HEK293T (cell line): ENCODE results near the gene ATP2B2.

Source experiments
- CTCF ChIA-PET: fragments of 350-600 bp; formaldehyde crosslinking; extraction: SDS; loops from one replicate; lab custom pipeline; 2021; ENCODE audit warnings: antibody characterized with exemption, inconsistent platforms; lab: Yijun Ruan, JAX
- POLR2A ChIA-PET: fragments of 350-600 bp; formaldehyde crosslinking; extraction: SDS; loops from one replicate; lab custom pipeline; 2020; ENCODE audit warnings: antibody characterized with exemption, inconsistent platforms; lab: Yijun Ruan, JAX
- DNase-seq: peaks from one replicate; pipeline ENCODE4 v3.0.0; 2012; ENCODE audit warnings: mixed read lengths; ENCODE audit errors: extremely low spot score
- ARNT ChIP-seq: fragments of 450-650 bp; IDR thresholded peaks from 2 replicates; pipeline ENCODE4 v1.6.1; 2017; ENCODE audit warnings: mild to moderate bottlenecking
- BHLHE40 ChIP-seq: fragments of 450-650 bp; IDR thresholded peaks from 2 replicates; pipeline ENCODE4 v1.6.1; 2016; ENCODE audit warnings: mild to moderate bottlenecking, moderate library complexity, borderline replicate concordance
- CTBP1 ChIP-seq: fragments of 450-650 bp; IDR thresholded peaks from 2 replicates; pipeline ENCODE4 v1.6.1; 2016; ENCODE audit warnings: borderline replicate concordance
- ELF4 ChIP-seq: fragments of 450-650 bp; IDR thresholded peaks from 2 replicates; pipeline ENCODE4 v1.6.1; 2017; ENCODE audit warnings: antibody characterized with exemption
- FOXA1 ChIP-seq: fragments of 450-650 bp; IDR thresholded peaks from 2 replicates; pipeline ENCODE4 v1.6.1; 2016; ENCODE audit warnings: mild to moderate bottlenecking
- FOXK2 ChIP-seq: fragments of 450-650 bp; IDR thresholded peaks from 2 replicates; pipeline ENCODE4 v1.6.1; 2016; ENCODE audit warnings: mild to moderate bottlenecking
- FOXM1 ChIP-seq: fragments of 450-650 bp; IDR thresholded peaks from 2 replicates; pipeline ENCODE4 v1.6.1; 2017; ENCODE audit warnings: mild to moderate bottlenecking, borderline replicate concordance
- HDGF ChIP-seq: fragments of 450-650 bp; IDR thresholded peaks from 2 replicates; pipeline ENCODE4 v1.6.1; 2017; ENCODE audit warnings: antibody characterized with exemption, borderline replicate concordance
- L3MBTL2 ChIP-seq: fragments of 450-650 bp; conservative IDR thresholded peaks from 2 replicates; pipeline ENCODE4 v1.6.1; 2016; ENCODE audit warnings: mild to moderate bottlenecking
- LEF1 ChIP-seq: fragments of 450-650 bp; IDR thresholded peaks from 2 replicates; pipeline ENCODE4 v1.6.1; 2017; ENCODE audit warnings: mild to moderate bottlenecking, borderline replicate concordance
- NFRKB ChIP-seq: fragments of 450-650 bp; IDR thresholded peaks from 2 replicates; pipeline ENCODE4 v1.6.1; 2016; ENCODE audit warnings: mild to moderate bottlenecking, moderate library complexity
- PKNOX1 ChIP-seq: fragments of 450-650 bp; IDR thresholded peaks from 2 replicates; pipeline ENCODE4 v1.6.1; 2016
- SP1 ChIP-seq: fragments of 450-650 bp; IDR thresholded peaks from 2 replicates; pipeline ENCODE4 v1.6.1; 2017
- SUZ12 ChIP-seq: fragments of 450-650 bp; IDR thresholded peaks from 2 replicates; pipeline ENCODE4 v1.6.1; 2016; ENCODE audit warnings: mild to moderate bottlenecking
- TARDBP ChIP-seq: fragments of 450-650 bp; IDR thresholded peaks from 2 replicates; pipeline ENCODE4 v1.6.1; 2016
- ZNF384 ChIP-seq: fragments of 450-650 bp; IDR thresholded peaks from 2 replicates; pipeline ENCODE4 v1.6.1; 2016

The ATP2B2 gene

DNA sequence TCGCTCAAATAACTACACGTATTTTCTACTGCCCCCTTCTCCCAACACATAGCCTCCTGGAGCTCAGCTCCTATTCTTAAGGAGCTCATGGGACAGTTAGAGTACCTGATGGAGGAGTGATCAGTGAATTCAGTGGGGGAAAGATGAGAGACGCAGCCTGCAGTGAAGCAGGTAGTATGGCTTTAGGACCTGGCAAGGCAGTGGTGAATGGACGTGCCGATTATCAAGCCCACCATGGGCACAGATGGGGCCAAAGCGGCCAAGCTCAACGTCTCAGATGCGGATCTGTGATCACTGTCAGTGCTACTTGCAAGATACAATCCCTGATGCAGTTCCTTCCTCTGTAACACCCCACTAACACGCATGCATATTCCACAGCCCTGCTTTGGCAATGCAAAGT, 45.8 kb upstream of the ATP2B2 start:
- no peak for TF ChIP-seq TARDBP
- TF ChIP-seq LEF1, result no peak
- no peak for TF ChIP-seq SUZ12
- no peak for TF ChIP-seq HDGF
- TF ChIP-seq SP1, result no peak
- TF ChIP-seq CTBP1, result no peak
- TF ChIP-seq BHLHE40, result no peak
- TF ChIP-seq L3MBTL2, result no peak
- TF ChIP-seq FOXA1, result no peak
- no peak for TF ChIP-seq ELF4
- TF ChIP-seq NFRKB, result no peak
- no peak for TF ChIP-seq ZNF384
- no peak for TF ChIP-seq FOXK2
- TF ChIP-seq PKNOX1, result no peak
- no peak for TF ChIP-seq ARNT
- TF ChIP-seq FOXM1, result no peak
- CTCF ChIA-PET, result interaction anchor here (0.6 kb wide), 2 partner anchors 47 to 87 kb away, joined by 3 read pairs; no protein-coding TSS in a partner anchor
- no peak for DNase-seq
- POLR2A ChIA-PET, result no interaction called here

- no peak for DNase-seq
- TF ChIP-seq PKNOX1, result no peak
- no peak for TF ChIP-seq NFRKB
- no peak for TF ChIP-seq SP1
- TF ChIP-seq ARNT, result no peak
- no peak for TF ChIP-seq LEF1
- TF ChIP-seq SUZ12, result no peak
- no peak for TF ChIP-seq FOXM1
- CTCF ChIA-PET, result interaction anchor here (0.6 kb wide), 1 partner anchor 47 kb away, joined by 3 read pairs; no protein-coding TSS in a partner anchor
- POLR2A ChIA-PET, result no interaction called here
Measured at GRCh38 chr3:10550705-10551104, 45.3 kb upstream of the ATP2B2 start.

DNA sequence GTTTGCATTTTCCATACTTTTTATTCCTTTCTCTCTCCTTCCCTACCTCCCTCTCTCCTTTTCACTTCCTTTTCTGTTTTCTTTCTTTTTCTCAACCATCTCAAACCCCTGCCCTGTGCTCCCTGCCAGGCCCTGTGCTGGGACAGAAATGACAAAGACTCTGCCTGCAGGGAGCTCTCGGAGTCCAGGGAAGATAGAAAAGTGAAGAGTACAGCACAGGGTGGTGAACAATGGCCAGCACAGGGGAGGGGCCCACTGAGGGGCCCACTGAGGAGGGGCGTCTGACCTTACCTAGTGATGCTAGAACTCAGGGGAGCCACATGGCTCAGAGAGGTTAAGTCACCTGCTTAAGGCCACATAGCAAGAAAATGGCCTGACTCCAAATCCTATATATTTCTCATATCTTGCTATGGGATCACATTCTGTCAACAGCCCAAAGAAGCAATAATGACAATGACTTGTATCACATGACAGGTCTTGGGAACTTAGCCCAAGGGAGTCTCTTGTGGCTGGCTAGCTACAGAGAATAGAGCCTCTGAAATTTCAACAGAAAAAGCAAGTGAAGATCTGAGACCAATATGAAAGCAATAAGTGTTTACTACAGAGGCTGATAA, 44.3 kb upstream of the ATP2B2 start:
- ChIA-PET POLR2A (no interaction called here), CTCF (no interaction called here)
- TF ChIP-seq FOXA1, result no peak
- TF ChIP-seq CTBP1, result no peak
- TF ChIP-seq BHLHE40, result no peak
- no peak for TF ChIP-seq LEF1
- DNase-seq, result no peak

DNA sequence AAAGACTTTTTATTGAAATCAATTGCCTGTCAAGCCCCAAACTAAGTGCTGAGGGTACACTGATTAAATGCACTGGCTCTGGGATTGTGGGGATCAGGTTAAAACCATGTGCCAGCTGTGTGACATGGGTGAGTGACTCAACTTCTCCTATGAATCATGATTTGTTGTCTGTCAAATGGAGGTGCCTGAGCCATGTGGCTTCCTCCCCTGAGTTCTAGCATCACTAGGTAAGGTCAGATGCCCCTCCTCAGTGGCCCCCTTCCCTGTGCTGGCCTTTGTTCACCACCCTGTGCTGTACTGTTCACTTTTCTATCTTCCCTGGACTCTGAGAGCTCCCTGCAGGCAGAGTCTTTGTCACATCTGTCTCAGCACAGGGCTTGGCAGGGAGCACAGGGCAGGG, 43.6 kb upstream of the ATP2B2 start:
- ChIA-PET CTCF (no interaction called here), POLR2A (no interaction called here)
- no peak for DNase-seq
- TF ChIP-seq LEF1, result no peak
- TF ChIP-seq PKNOX1, result no peak
- TF ChIP-seq SUZ12, result no peak
- TF ChIP-seq ARNT, result no peak
- TF ChIP-seq BHLHE40, result no peak
- TF ChIP-seq ELF4, result no peak
- no peak for TF ChIP-seq TARDBP
- no peak for TF ChIP-seq HDGF
- TF ChIP-seq L3MBTL2, result no peak
- TF ChIP-seq FOXK2, result no peak
- no peak for TF ChIP-seq FOXM1
- TF ChIP-seq CTBP1, result no peak

DNA sequence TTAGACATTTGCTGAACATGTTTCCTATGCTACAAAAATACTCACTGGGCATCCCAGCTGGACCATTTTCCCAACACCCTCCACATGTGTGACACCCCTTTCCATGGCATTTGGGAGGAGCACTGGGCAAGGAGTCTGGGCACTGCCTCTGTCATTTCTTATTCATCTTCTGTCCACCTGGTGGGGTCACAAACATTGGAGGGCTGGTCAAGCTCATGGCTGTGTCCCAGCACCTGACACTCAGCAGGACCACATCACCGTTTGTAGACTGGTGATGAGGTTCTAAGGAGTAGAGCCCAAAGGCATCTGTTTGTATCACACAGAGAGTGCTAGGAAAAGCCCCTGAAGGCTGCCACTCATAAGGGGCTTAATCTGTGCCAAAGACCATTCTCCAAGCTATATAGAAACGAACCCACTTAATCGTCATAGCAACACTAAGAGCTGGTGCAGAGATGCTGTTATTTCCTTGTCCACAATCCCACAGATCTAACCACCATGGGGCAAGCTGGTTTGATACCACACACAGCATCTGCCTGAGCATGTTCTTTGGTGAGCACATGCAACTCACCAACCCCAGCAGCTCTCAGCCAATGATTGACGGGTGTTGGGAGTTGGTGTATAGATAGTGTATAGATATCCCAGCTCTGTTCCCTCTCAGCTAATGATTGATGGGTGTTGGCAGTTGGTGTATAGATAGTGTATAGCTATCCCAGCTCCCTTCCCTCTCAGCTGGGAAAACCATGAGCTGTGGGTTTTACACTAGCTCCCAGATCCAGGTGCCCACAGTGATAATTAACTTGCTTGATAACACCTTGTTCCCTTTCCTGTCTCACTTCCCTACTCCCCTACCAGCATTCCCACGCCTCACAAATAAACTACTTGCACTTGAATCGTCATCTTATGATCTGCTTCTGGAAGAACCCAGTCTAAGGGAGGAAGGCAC, 42.7 kb upstream of the ATP2B2 start:
- POLR2A ChIA-PET, result no interaction called here
- DNase-seq, result no peak
- no peak for TF ChIP-seq FOXK2
- TF ChIP-seq PKNOX1, result no peak
- no peak for TF ChIP-seq FOXA1
- no peak for TF ChIP-seq TARDBP
- no peak for TF ChIP-seq NFRKB
- no peak for TF ChIP-seq ZNF384
- TF ChIP-seq SUZ12, result no peak
- no peak for TF ChIP-seq SP1
- TF ChIP-seq BHLHE40, result no peak
- TF ChIP-seq LEF1, result no peak
- TF ChIP-seq ELF4, result no peak
- TF ChIP-seq L3MBTL2, result no peak
- no peak for TF ChIP-seq HDGF
- no peak for TF ChIP-seq CTBP1
- no peak for TF ChIP-seq ARNT
- no peak for TF ChIP-seq FOXM1
- CTCF ChIA-PET, result no interaction called here
